HepG2 (cell line): Measurements from ENCODE around the gene ARSJ. TPM values are rescaled to one million over a fixed set of nuclear protein-coding genes. Genes with fewer than 3 reads are reported as not detected.

ENCODE experiments used
- ATAC-seq: fragments of 200-7000 bp; cut with Tn5 transposase; 3 replicates; pipeline ENCODE4 v1.9.1; 2020; ENCODE audit warnings: mild to moderate bottlenecking, moderate library complexity
- BruUV-seq: library from RNA; stranded (reverse); fragments of 400-500 nt; replicated peaks from 2 replicates; lab custom pipeline; 2021; lab: Mats Ljungman, UMichigan
- CTCF ChIA-PET: fragments of 300-600 bp; formaldehyde crosslinking; extraction: SDS; loops from one replicate; lab custom pipeline; 2021; ENCODE audit warnings: low total read pairs, inconsistent platforms, low intra/inter-chr PET ratio; lab: Yijun Ruan, JAX
- POLR2A ChIA-PET: fragments of 350-600 bp; sonication (Branson Sonifier 250); formaldehyde crosslinking; loops from one replicate; lab custom pipeline; 2020; ENCODE audit warnings: antibody characterized with exemption, inconsistent platforms; lab: Yijun Ruan, JAX
- DNase-seq: peaks from one replicate; pipeline ENCODE4 v3.0.0-alpha.2; 2015; ENCODE audit warnings: low spot score
- FAIRE-seq: peaks from 3 replicates; lab custom pipeline; 2011; peaks lifted over from hg19 to GRCh38; lab: Jason Lieb, UNC
- H2AFZ ChIP-seq: one replicate; pipeline ENCODE4 v1.6.1; 2011; ENCODE audit warnings: low read length, inconsistent platforms
- H3K27ac ChIP-seq: fragments of 300-600 bp; 3 replicates; pipeline ENCODE4 v1.8.0; 2011; ENCODE audit warnings: mixed run types, mild to moderate bottlenecking, mixed read lengths, low read length, inconsistent platforms; ENCODE audit not compliant: insufficient read depth; ENCODE audit errors: extremely low read length
- H3K27me3 ChIP-seq, 2 experiments: fragments of 200-600 bp in 1 of 2; 2 replicates in 1 of 2; 3 replicates in 1 of 2; pipeline versions ENCODE4 v1.6.0 to v1.8.0; 2011; ENCODE audit warnings: low read length in 2 of 2, mild to moderate bottlenecking in 2 of 2, moderate library complexity in 2 of 2, inconsistent platforms in 1 of 2; ENCODE audit not compliant: insufficient read depth in 2 of 2, control insufficient read depth in 1 of 2
- H3K36me3 ChIP-seq, 2 experiments: fragments of 200-600 bp in 1 of 2; replicated peaks in 1 of 2; 2 replicates in 1 of 2; 3 replicates in 1 of 2; pipeline versions ENCODE4 v1.5.1 to v1.8.0; 2011; ENCODE audit warnings: low read length in 2 of 2, inconsistent platforms in 1 of 2; ENCODE audit not compliant: insufficient read depth in 2 of 2, control insufficient read depth in 1 of 2
- H3K4me1 ChIP-seq: 2 replicates; pipeline ENCODE4 v1.5.1; 2012; ENCODE audit warnings: low read length, inconsistent platforms; ENCODE audit not compliant: insufficient read depth
- H3K4me2 ChIP-seq: 2 replicates; pipeline ENCODE4 v1.6.0; 2011; ENCODE audit warnings: low read depth, low read length, inconsistent platforms
- H3K4me3 ChIP-seq, 3 experiments: fragments of 200-600 bp in 1 of 3; sonication (generic), shearing (Covaris generic) in 1 of 3; replicated peaks in 1 of 3; 2 replicates each; pipeline ENCODE4 v1.5.1; 2011 to 2016; ENCODE audit warnings: low read length in 3 of 3, inconsistent platforms in 2 of 3, low read depth in 2 of 3, mild to moderate bottlenecking in 2 of 3, control low read depth in 1 of 3, mixed read lengths in 1 of 3; ENCODE audit not compliant: insufficient read depth in 1 of 3
- H3K79me2 ChIP-seq: one replicate; pipeline ENCODE4 v1.6.1; 2011; ENCODE audit warnings: low read length, inconsistent platforms; ENCODE audit not compliant: insufficient read depth
- H3K9ac ChIP-seq: 2 replicates; pipeline ENCODE4 v1.6.0; 2011; ENCODE audit warnings: mild to moderate bottlenecking, low read depth, low read length, inconsistent platforms; ENCODE audit not compliant: insufficient read depth
- H3K9me3 ChIP-seq: 2 replicates; pipeline ENCODE4 v1.5.1; 2012; ENCODE audit warnings: mild to moderate bottlenecking, low read length
- H4K20me1 ChIP-seq: 2 replicates; pipeline ENCODE4 v1.6.0; 2011; ENCODE audit warnings: inconsistent platforms, mild to moderate bottlenecking, low read length, moderate library complexity; ENCODE audit not compliant: insufficient read depth
- ATM ChIP-seq: fragments of 450-650 bp; IDR thresholded peaks from 2 replicates; pipeline ENCODE4 v1.7.1; 2017; ENCODE audit warnings: mild to moderate bottlenecking, borderline replicate concordance
- BCL3 ChIP-seq: sonication (generic); formaldehyde crosslinking; IDR thresholded peaks from 2 replicates; pipeline ENCODE4 v1.5.1; 2020; ENCODE audit warnings: mild to moderate bottlenecking, missing genetic modification reagents, moderate library complexity
- ERF ChIP-seq: IDR thresholded peaks from 2 replicates; pipeline ENCODE4 v1.6.1; 2018; ENCODE audit warnings: missing biosample characterization, missing genetic modification reagents
- ETV6 ChIP-seq: sonication (generic); formaldehyde crosslinking; conservative IDR thresholded peaks from 2 replicates; pipeline ENCODE4 v1.4.0; 2020; ENCODE audit warnings: missing genetic modification reagents
- LCORL ChIP-seq, 2 experiments: fragments of 450-650 bp in 1 of 2; sonication (generic) in 1 of 2; formaldehyde crosslinking in 1 of 2; IDR thresholded peaks; 2 replicates each; pipeline versions ENCODE4 v1.5.0 to v1.6.1; 2017 to 2020; ENCODE audit warnings: antibody characterized with exemption in 1 of 2, missing genetic modification reagents in 1 of 2
- MXD1 ChIP-seq: sonication (generic); formaldehyde crosslinking; IDR thresholded peaks from 2 replicates; pipeline ENCODE4 v1.4.0; 2020; ENCODE audit warnings: mild to moderate bottlenecking, missing genetic modification reagents
- NFAT5 ChIP-seq: sonication (generic); formaldehyde crosslinking; IDR thresholded peaks from 2 replicates; pipeline ENCODE4 v1.4.0; 2020; ENCODE audit warnings: missing genetic modification reagents
- SIX1 ChIP-seq: sonication (generic); formaldehyde crosslinking; IDR thresholded peaks from 2 replicates; pipeline ENCODE4 v1.4.0; 2020; ENCODE audit warnings: missing genetic modification reagents, borderline replicate concordance
- ZBTB2 ChIP-seq: sonication (generic); formaldehyde crosslinking; IDR thresholded peaks from 2 replicates; pipeline ENCODE4 v1.8.0; 2022; ENCODE audit warnings: low read depth, missing genetic modification reagents
- ZC3H4 ChIP-seq: sonication (generic); formaldehyde crosslinking; IDR thresholded peaks from 2 replicates; pipeline ENCODE4 v1.4.0; 2020; ENCODE audit warnings: missing genetic modification reagents, borderline replicate concordance
- ZFP1 ChIP-seq: IDR thresholded peaks from 2 replicates; pipeline ENCODE4 v1.6.1; 2016
- ZFP37 ChIP-seq: sonication (generic); formaldehyde crosslinking; IDR thresholded peaks from 2 replicates; pipeline ENCODE4 v1.4.0; 2020; ENCODE audit warnings: missing genetic modification reagents, borderline replicate concordance
- ZNF17 ChIP-seq: sonication (generic); formaldehyde crosslinking; IDR thresholded peaks from 2 replicates; pipeline ENCODE4 v1.5.0; 2020; ENCODE audit warnings: mild to moderate bottlenecking, missing genetic modification reagents
- ZNF33A ChIP-seq: sonication (generic); formaldehyde crosslinking; IDR thresholded peaks from 2 replicates; pipeline ENCODE4 v1.5.1; 2020; ENCODE audit warnings: missing genetic modification reagents, mild to moderate bottlenecking, moderate library complexity, borderline replicate concordance
- ZNF367 ChIP-seq: sonication (generic); formaldehyde crosslinking; IDR thresholded peaks from 2 replicates; pipeline ENCODE4 v1.4.0; 2020; ENCODE audit warnings: missing genetic modification reagents, borderline replicate concordance
- WGBS: methylation state at CpG from one replicate; pipeline ENCODE4 v1.1.6; 2017; ENCODE audit warnings: low lambda C conversion rate; 5-methylcytosine and 5-hydroxymethylcytosine counted together
- in situ Hi-C: cut with HindIII; loops from 2 replicates; pipeline ENCODE4 v1.10.0; 2017; ENCODE audit warnings: low pct_unique_long_range_greater_than_20kb; ENCODE audit not compliant: extremely low pct_ligation_motif_present
- intact Hi-C: fragments of 100-400 bp; cut with micrococcal nuclease; formaldehyde crosslinking; loops from one replicate; pipeline ENCODE4 v1.10.0; 2022; ENCODE audit not compliant: unreplicated experiment
- polyA plus RNA-seq, 8 experiments: library from polyadenylated mRNA; depleted of rRNA in 3 of 8; stranded (reverse) in 7 of 8; unstranded in 1 of 8; fragments of >200 nt; fragmentation: Illumina TruSeq in 4 of 8; extraction: Trizol in 4 of 8; gene quantifications; 2 replicates each; pipeline versions ENCODE4 v1.2.1 to v1.2.3, GENCODE V29; 2011 to 2016; ENCODE audit warnings: low read depth in 4 of 8, missing spikeins in 1 of 8, mixed read lengths in 1 of 8; ENCODE audit not compliant: insufficient read depth in 1 of 8
- total RNA-seq, 5 experiments: library from RNA; depleted of rRNA; stranded (reverse); fragments of >200 nt; fragmentation: Illumina TruSeq; extraction: Trizol; gene quantifications; 2 replicates each; pipeline ENCODE4 v1.2.3, GENCODE V29; 2016; ENCODE audit warnings: low read depth in 1 of 5

ARSJ gene
- total and polyA plus RNA-seq, 2 of the 13 experiments (the other 11 are each of a cell fraction or from before 2014, with no cell fraction given): not detected

GRCh38 chr4:113955411-113955810 is 24.0 kb downstream of the ARSJ start (continued):
- TF ChIP-seq NFAT5 (CRISPR knock-in tag): no peak
- TF ChIP-seq, all 625 proteins: peak for 0

GRCh38 chr4:113953888-113954287 is 25.6 kb downstream of the ARSJ start:
- no peaks in the 10 kb centered on the region for H3K36me3 ChIP-seq
- WGBS: 27% methylated on average over 1 of the region's 1 CpG
- H3K79me2 ChIP-seq: no peaks in the 10 kb centered on the region
- TF ChIP-seq ETV6 (no peak), ZNF367 (CRISPR knock-in tag) (no peak), MXD1 (CRISPR knock-in tag) (no peak), BCL3 (no peak), LCORL (IDR thresholded peaks at IDR 0.05) (no peak), LCORL (CRISPR knock-in tag; IDR thresholded peaks at IDR 0.05) (no peak), ZFP1 (CRISPR knock-in tag) (no peak), ZC3H4 (CRISPR knock-in tag) (no peak), SIX1 (CRISPR knock-in tag) (no peak), ZFP37 (CRISPR knock-in tag) (no peak), ZNF17 (CRISPR knock-in tag) (no peak), ERF (CRISPR knock-in tag) (no peak), ZBTB2 (no peak), ATM (no peak), ZNF33A (CRISPR knock-in tag) (no peak)
- TF ChIP-seq, all 625 proteins: peak for 0
- no peak overlapping the region for H3K9ac ChIP-seq
- in situ Hi-C loops: loop anchor here (10.0 kb wide), 3 partner anchors 121 to 421 kb away; no protein-coding TSS in a partner anchor
- POLR2A ChIA-PET: no interaction called here
- no peak overlapping the region for H3K27ac ChIP-seq
- FAIRE-seq (no peak), ATAC-seq (no peak), DNase-seq (no peak)
- H2AFZ ChIP-seq: no peak overlapping the region
- no peaks in the 10 kb centered on the region for H4K20me1 ChIP-seq
- CTCF ChIA-PET: no interaction called here
- no peaks in the 10 kb centered on the region for H3K9me3 ChIP-seq
- no peaks in the 10 kb centered on the region for H3K27me3 ChIP-seq
- intact Hi-C loops: loop anchor here (2.0 kb wide), 2 partner anchors 425 to 559 kb away; no protein-coding TSS in a partner anchor
- H3K4me2 ChIP-seq: no peak overlapping the region
- no TSS peak for BruUV-seq
- peaks cover under 1% of the 10 kb centered on the region; the same call in 1 of the 2 replicates for H3K4me1 ChIP-seq
- no peak overlapping the region for H3K4me3 ChIP-seq
